Pulmonary artery endothelial cell (primary cell): Measurements from ENCODE around the gene SERPINE3. TPM values are rescaled to one million over a fixed set of nuclear protein-coding genes. Genes with fewer than 3 reads are reported as not detected.

Source experiments
- DNase-seq: peaks from one replicate; pipeline ENCODE4 v3.0.0-alpha.2; 2011; ENCODE audit warnings: low read depth, low spot score
- total RNA-seq: library from RNA; depleted of rRNA; stranded (reverse); fragments of >200 nt; gene quantifications from 2 replicates; pipeline ENCODE4 v1.2.3, GENCODE V29; 2014

The SERPINE3 gene
- total RNA-seq, 1 donor from 2014 or later: not detected

- no peak for DNase-seq
Measured at GRCh38 chr13:51328488-51328887, 11.0 kb upstream of the SERPINE3 start.

GRCh38 chr13:51329606-51330005 is 9.9 kb upstream of the SERPINE3 start:
- no peak for DNase-seq

GRCh38 chr13:51330791-51331190 is 8.7 kb upstream of the SERPINE3 start:
- DNase-seq: no peak

GRCh38 chr13:51331354-51331861 is 8.1 kb upstream of the SERPINE3 start:
- no peak for DNase-seq

GRCh38 chr13:51332566-51333361 is 6.7 kb upstream of the SERPINE3 start:
- no peak for DNase-seq

- DNase-seq: no peak
Measured at GRCh38 chr13:51333421-51333820, 6.1 kb upstream of the SERPINE3 start.

- DNase-seq: no peak
Measured at GRCh38 chr13:51333826-51334225, 5.7 kb upstream of the SERPINE3 start.

GRCh38 chr13:51336746-51337145 is 2.7 kb upstream of the SERPINE3 start:
- no peak for DNase-seq

GRCh38 chr13:51339952-51340732 is 651 bp downstream of the SERPINE3 start:
- DNase-seq: no peak

GRCh38 chr13:51341232-51341631 is 1.7 kb downstream of the SERPINE3 start:
- DNase-seq: no peak

- DNase-seq: no peak
Measured at GRCh38 chr13:51341791-51342190, 2.3 kb downstream of the SERPINE3 start.

GRCh38 chr13:51342706-51343105 is 3.2 kb downstream of the SERPINE3 start:
- DNase-seq: no peak

- no peak for DNase-seq
Measured at GRCh38 chr13:51343475-51343874, 4.0 kb downstream of the SERPINE3 start.

- DNase-seq: no peak
Measured at GRCh38 chr13:51346397-51346796, 6.9 kb downstream of the SERPINE3 start.

- DNase-seq: no peak
Measured at GRCh38 chr13:51347099-51347498, 7.6 kb downstream of the SERPINE3 start.

GRCh38 chr13:51348069-51348967 is 8.8 kb downstream of the SERPINE3 start:
- no peak for DNase-seq

GRCh38 chr13:51349016-51349415 is 9.5 kb downstream of the SERPINE3 start:
- DNase-seq: no peak

GRCh38 chr13:51355217-51355616 is 15.7 kb downstream of the SERPINE3 start:
- DNase-seq: no peak

- DNase-seq: no peak
Measured at GRCh38 chr13:51357928-51358595, 18.6 kb downstream of the SERPINE3 start.

GRCh38 chr13:51359352-51359751 is 19.9 kb downstream of the SERPINE3 start:
- DNase-seq: no peak

- no peak for DNase-seq
Measured at GRCh38 chr13:51360489-51360888, 21.0 kb downstream of the SERPINE3 start.
